NK-92 (cell line): ENCODE data around the gene RLN3.

ENCODE experiments used
- DNase-seq: peaks from one replicate; lab custom pipeline; 2025; ENCODE audit not compliant: unreplicated experiment; lab: John Stamatoyannopoulos, UW

Gene RLN3

DNA sequence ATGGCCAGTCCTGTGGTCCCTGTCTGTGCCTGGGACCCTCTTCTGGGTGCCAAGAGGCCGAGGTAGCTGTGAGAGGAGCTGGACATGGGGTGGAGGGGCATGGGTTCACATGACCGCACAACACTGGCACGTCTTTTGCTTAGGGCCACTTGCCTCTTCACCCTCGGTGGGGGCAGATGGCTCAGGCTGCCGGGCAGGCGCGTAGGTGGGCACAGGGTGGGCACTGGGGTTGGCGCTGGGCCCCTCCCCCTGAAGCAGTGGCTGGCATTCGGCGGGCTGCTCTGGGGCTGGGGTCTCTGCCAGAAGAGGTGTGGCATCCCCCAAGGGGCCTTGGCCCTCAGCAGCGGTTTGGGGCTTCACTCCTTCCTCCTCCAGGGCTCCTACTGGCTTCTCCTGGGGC is 25.6 kb downstream of the RLN3 start:
- DNase-seq, result no peak

DNA sequence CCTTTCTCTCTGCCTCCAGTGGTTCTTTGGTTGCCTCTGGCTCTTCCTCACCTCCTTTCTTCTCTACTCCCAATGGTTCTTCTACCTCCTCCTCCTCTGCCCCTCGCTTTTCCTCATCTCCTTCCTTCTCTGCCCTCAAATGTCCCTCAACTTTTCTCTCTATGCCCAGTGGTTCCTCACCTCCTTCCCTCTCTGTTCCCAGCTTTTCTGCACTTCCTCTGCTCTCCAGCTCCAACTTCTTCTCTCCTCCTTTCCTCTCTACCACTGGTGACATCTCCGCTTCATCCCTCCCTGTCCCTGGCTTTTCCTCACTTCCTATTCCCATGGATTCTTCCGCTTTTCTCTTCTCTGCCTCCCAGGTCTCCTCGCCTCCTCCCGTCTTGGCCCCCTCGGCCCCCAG is 26.2 kb downstream of the RLN3 start:
- no peak for DNase-seq

DNA sequence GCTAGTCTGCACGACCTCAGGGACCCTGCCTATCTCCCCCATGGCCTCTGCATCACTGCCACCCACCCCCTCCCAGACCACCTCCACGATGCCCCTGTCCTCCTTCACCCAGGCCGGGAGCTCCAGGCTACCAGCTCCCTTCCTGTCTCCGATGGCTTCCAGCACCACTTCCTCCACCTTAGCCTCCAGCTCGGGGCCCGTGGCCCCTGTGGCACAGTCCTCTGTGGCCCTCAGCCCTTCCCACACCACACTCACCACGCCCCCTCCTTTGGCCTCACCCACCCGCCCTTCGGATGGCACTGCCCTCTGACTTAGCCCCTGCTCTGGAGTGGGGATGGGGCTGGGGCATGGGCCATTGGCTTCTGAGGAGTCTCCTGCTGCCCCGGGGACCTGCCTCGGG is 26.8 kb downstream of the RLN3 start:
- no peak for DNase-seq

DNA sequence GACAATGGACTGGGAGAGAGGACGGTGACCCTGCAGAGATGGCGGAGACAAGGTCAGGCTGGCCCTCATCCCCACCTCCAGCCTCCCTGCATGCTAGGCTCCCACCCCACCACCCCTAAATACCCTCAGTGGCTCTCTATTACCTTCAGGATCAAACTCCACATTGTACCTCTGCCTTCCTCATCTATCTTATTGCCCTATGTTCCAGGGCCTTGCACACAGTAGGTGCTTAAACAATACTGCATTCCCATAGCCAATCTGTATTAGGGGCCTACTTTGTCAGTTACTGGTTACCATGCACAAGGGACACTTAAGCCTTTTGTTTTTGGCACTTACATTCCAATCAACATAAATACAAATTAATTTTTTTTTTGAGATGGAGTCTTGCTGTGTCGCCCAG is 27.4 kb downstream of the RLN3 start:
- DNase-seq, result no peak

DNA sequence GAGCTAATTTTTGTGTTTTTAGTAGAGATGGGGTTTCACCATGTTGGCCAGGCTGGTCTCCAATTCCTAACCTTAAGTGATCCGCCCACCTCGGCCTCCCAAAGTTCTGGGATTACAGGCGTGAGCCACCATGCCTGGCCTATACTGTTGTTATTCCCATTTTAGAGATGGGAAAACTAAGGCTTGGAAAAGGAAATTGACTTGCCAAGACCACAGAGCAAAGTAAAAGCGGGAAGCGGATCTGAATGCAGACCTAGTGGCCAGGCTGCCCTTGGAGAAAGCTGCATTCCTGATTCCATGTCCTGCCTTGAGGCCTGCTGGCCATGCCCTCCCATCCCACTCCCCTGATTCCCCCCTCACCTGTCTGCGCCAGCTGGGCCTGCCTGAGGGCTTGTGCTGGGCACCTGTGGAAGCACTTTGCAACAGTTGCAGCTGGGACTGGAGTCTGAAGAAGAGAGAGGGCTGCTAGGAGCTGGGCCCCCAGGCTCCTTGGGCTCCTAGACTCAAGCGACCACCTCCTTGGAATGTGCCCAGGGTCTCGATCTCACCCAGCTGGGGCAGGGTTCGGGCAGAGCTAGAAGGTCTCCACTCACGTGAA is 28.2 kb downstream of the RLN3 start:
- no peak for DNase-seq

DNA sequence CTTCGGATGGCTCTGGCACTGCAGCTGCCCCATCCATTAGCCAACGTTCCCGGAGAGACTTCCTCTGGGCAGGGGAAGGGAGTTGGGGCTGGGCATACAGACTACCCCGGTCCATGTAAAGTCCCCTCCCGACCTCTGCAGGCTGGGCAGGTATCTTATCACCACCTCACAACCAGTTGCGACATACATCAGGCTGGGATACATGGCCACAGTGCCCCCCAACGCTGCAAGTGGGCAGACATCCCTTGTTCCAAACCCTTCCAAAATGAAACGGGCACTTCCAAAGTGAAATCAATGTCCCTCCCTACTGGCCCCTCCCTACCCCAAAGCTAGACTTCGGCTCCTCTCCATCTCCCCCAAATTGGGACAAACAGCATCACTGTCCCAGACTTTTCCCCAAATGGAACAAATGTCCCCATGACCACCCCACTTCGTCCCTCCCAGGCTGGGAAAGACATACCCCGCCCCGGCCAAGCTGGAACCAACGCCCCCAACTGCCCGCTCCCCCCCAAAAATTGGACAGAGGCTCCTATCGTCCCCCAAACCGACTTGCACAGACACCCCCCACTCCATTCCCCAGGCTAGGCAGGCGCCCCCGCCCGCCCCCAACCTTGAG is 28.9 kb downstream of the RLN3 start:
- DNase-seq, result no peak

DNA sequence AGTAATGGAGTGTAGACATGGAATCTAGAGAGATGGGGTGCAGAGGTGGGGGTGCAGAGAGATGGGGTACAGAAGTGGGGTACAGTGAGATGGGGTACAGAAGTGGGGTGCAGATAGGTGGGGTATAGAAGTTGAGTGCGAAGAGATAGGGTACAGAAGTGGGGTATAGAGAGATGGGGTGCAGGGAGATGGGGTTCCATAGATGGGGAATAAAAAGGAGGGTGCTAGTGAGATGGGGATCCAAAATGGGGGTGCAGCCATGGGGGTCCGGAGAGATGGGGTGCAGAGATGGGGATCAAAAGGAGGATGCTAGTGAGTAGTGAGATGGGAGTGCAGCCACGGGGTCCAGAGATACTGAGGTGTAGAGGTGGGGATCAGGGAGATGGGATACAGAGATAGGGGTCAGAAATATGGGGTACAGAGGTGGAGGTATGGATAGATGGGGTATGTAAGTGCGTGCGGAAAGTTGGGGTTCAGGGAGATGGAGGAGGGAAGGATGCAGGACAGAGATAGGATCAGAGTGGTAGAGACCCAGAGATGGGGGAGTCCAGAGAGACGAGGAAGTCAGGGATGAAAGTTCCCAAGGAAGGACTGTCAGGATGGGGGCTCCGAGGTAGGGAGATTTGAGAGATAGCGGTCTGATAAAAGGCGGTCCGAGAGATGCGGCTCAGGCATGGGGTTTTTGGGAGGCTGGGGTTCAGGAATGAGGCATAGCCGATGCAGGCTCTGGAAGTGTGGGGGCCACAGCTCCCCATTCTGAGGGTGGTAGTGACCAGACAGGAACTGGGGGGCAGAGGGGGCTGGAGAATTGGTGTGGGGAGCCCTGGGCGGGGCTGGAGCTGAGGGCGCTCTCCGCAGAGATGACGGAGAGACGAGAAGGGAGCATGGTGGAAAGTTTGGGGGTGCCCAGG is 30.5 kb downstream of the RLN3 start:
- no peak for DNase-seq

DNA sequence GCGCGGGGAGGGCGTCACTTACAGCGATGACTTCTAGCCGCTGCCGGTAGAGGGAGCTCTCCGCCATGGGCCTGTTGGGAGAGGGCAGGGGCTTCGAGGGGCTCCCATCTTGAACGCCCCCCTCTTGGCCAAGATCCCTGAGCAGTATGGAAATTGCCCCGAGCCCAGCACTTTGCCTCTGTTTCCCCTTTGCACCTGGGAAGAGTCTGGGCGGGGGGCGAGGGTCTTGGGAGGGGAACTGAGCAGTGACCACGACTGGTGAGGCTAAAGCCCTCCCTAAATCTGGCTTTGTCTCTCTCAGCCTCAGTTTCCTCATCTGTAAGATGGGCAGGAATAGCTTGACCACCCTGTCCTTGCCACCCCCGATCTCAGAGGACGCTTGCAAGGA is 31.1 kb downstream of the RLN3 start:
- DNase-seq, result no peak

DNA sequence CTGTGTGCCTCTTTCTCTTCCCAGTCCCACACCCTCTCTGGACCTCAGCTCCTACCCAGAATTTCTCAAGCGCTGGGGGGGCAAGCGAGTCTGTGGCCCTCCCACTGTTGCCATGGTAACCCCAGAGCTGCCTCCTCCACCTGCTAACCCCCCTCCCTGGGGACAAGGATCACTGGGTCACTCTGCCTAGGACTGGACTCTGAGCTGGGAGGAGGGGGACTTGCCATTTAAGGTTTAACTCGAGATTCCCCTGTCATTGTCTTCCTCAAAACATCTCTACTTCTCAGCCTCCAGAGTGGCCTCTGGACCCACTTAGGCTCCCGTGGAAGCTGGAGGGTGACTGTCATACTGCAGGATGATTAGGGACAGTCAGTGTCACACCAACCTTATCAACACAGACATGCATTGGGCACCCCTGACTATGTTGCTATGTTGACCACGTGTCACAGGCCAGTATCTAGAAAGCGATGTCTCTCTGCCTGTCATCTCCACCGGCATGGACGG is 31.8 kb downstream of the RLN3 start:
- DNase-seq, result no peak

DNA sequence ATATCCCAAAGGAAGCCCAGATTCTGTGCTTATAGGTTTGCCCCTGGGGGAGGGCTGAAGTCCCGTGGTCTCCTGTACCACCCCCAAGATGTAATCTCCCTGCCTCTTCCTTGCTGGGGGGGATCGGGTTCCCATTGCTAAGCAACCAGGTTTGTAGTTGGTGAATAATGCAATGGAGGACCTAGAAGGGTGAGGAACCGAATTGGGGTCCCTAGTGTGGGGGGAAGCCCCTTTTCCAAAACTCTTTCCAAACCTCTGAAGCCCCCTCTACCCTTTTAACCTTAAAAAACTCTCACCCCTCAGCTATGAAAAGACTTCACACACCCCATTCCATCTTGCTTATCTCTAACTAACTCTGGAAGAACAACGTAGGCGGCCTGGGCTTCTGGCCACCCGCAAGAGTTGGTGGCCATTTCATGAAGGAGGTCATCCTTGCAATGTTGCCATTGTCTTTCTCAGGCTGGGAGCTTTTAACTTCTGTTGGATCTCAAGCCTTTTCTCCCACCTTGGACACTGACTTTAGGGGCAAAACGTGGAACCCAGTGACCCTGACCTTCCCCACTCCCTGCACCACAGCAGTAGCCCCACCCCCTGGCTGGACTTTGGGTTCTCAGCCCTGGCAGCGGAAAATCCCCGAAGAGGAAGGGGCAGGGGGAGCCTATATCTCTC is 33.3 kb downstream of the RLN3 start:
- no peak for DNase-seq

DNA sequence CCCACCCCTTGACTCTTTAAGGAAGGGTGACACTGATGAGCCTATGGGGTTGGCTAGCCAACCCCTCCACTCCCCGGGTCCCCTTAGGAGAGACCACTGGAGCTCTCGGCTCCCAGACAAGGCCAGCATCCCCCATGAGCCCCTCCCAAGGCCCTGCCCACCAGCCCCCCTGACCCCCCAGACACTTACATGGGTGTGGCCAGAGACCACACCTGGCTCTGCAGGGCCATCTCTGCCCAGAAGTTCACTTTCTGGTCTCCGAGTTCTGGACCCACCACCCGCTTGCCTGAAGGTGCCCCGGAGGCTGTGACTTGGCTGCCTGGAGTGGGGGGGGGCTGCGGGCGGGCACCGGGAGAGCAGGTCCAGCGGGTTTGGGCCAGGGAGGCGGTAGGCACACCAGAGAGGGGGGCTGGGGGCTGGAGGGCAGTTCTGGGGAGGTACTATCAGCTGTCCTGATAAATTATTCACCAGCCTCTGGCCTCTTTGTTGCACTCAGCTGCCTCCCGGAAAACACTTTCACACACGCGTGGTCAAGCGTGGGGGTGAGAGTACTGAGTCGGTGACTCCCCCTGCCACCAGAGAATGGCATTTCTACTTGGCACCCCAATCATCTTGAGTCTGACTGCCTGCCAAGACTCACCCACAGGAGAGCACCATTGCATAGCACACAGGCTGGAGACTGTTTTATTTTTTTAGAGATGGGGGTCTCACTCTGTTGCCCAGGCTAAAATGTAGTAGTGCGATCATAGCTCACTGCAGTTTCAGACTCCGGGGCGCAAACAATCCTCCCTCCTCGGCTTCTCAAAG is 34.0 kb downstream of the RLN3 start, which contains the start of gene PALM3:
Gene PALM3, minus strand, starts transcription at position 326 of the 807 bp plus-strand sequence. Its CDS starts 96 bp downstream, at position 230.
- DNase-seq, result no peak

DNA sequence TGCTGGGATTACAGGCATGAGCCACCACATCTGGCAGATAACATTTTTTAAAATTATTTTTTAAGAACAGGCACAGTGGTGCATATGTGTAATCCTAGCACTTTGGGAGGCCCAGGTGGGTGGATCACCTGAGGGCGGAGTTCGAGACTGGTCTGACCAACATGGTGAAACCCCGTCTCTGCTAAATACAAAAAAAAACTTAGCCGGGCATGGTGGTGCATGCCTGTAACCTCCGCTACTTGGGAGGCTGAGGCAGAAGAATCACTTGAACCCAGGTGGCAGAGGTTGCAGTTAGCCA is 34.6 kb downstream of the RLN3 start:
- DNase-seq, result no peak

DNA sequence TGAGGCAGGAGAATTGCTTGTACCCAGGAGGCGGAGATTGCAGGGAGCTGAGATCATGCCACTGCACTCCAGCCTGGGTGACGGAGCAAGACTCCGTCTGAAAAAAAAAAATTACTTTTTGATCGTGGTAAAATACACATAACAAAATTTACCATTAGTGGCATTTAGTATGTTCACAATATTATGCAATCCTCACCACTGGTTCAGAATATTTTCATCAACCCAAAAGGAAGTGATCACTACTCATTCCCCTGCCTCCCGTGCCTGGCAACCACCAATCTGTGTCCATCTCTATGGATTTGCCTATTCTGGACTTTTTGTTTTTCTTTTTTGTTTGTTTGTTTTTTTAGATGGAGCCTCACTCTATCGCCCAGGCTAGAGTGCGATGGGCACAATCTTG is 35.2 kb downstream of the RLN3 start:
- no peak for DNase-seq

DNA sequence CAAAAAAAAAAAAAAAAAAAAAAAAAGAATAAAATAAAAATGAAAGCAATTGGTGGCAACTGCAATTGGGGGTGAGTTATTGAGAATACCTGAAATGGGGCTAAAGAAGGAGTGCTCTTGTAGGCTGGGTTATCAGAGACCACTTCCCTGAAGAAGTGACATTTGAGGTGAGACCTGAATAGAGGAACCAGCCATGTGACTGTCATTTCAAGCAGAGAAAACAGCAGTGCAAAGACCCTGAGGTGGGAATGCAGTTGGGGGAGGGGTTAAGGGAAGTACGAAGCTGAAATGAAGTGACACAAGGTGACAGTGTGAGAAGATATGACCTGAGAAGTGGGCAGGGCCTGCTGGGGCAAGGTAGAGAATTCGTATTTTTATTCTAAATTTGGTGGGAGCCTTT is 38.2 kb downstream of the RLN3 start:
- DNase-seq, result no peak

DNA sequence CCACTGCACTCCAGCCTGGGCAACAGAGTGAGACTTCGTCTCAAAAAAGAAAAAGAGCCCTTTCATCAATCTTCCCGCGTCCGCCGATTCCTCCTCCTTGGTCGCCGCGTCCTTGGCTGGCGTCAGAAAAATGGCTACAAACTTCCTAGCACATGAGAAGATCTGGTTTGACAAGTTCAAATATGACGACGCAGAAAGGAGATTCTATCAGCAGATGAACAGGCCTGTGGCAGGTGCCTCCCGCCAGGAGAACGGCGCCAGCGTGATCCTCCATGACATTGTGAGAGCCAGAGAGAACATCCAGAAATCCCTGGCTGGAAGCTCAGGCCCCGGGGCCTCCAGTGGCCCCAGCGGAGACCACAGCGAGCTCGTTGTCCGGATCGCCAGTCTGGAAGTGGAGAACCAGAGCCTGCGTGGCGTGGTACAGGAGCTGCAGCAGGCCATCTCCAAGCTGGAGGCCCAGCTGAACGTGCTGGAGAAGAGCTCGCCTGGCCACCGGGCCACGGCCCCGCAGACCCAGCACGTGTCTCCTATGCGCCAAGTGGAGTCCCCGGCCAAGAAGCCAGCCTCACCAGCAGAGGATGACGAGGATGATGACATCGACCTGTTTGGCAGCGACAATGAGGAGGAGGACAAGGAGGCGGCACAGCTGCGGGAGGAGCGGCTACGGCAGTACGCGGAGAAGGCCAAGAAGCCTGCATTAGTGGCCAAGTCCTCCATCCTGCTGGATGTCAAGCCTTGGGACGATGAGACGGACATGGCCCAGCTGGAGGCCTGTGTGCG is 42.5 kb downstream of the RLN3 start:
- DNase-seq, result no peak

DNA sequence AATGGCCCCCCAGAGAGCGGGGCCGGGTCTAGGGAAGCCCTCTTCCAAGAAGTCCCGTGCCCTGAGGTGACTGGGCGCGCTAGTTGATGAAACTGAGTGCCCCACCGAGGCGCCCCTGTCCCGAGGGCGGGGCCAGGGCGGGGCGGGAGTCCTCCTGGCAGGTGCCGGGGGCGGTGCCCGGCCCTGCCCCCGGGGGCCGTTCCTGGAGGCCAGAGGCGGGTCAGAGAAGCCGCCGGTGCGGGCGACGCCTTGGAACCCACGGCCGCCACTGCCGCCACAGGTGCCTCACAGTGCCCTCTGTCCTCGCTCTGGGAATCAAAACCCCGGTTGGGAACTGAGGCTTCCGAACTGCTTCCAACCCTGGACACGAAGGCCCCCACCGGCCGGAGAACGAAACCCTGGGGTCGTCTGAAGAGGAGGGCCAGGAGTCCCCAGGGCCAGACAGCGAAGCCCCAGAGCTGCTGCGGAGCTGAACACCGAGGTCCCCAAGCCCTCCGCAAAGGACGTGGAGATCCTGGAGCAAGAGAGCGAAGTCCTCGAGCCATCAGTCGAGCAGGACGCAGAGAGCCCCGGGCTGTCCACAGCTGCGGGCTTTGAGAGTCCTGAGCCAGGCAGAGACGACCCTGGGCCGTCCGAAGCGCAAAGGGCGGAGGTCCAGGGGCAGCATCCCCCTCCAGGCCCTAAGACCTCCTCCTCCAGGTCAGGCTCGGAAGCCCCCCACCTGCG is 44.8 kb downstream of the RLN3 start, which contains the start of gene MISP3:
Gene MISP3, plus strand, starts transcription at position 252 of the 726 bp plus-strand sequence. CDS start 524 bp downstream, outside the sequence.
- DNase-seq, result no peak

DNA sequence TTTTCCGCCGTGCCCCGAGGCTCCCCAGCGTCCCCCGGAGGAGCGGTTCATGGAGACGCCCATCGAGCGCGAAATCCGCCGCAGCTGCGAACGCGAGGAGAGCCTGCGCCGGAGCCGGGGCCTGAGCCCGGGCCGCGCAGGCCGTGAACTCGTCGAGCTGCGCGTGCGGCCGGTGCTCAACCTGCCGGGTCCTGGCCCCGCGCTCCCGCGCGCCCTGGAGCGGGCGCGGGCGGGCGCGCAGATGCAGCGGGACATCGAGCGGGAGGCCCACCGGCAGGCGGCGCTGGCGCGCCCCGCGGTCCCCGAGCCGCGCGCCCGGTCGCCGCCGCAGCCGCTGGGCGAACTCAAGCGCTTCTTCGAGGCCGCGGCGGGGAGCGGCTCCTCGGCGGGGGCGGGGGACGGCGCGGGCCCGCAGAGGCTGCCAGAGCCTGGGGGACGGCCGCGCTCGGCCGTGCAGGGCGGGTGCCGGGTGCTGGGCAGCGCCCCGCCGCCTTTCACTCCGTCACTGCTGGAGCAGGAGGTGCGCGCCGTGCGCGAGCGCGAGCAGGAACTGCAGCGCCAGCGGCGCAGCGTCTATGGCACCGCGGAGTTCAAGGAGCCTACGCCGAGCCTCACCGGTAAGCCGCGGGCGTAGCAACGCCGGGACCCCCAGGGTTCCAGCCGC is 45.4 kb downstream of the RLN3 start:
- DNase-seq, result no peak

DNA sequence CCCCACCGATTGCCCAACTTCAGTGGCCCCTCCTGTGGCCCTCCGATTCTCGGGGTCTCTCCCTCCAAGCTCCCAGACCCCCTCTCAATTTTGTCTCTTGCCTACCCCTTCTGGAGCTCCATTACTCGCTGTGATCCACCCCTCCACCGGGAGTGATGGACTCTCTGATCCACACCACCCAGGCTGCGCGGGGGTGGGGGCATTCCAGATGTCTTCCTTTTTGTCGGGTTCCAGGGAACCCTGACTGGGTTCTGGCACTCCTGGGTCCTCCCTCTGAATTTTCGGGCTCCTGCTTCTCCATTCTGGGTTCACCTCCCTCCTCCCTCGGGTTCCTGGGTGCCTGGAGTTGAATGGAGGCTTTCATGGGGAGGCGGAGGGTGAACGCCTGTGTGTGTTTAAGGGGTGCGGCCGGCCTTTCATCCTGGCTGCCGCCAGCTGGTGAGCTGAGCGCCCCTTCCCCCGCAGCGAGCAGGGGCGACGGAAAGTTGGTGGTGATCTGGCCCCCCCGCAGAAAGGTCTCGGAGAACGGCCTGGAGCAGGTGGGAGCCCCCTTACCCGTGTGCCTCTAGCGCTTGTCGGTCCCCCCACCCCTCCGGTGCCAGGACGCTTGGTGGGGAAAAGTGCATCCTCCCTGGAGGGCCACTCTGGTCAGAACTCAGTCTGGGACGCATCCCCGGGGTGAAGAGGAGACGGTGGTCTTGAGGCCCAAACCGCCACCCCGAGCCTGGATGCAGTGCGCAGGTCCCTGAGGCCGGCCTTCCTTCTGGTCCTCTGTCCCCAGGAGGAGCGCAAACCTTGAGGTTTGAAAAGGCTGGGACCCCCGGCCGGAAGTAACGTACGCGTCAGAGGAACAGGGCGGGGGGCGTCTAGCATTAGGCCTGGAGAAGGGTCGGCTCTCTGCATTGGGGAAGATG is 46.2 kb downstream of the RLN3 start:
- no peak for DNase-seq
